HepG2 (cell line): ENCODE measurements around the gene OTUD4. TPM values are rescaled to one million over a fixed set of nuclear protein-coding genes. Genes with fewer than 3 reads are reported as not detected.

Experiments
- ATAC-seq: fragments of 200-7000 bp; cut with Tn5 transposase; 3 replicates; pipeline ENCODE4 v1.9.1; 2020; ENCODE audit warnings: mild to moderate bottlenecking, moderate library complexity
- BruUV-seq: library from RNA; stranded (reverse); fragments of 400-500 nt; replicated peaks from 2 replicates; lab custom pipeline; 2021; lab: Mats Ljungman, UMichigan
- CTCF ChIA-PET: fragments of 300-600 bp; formaldehyde crosslinking; extraction: SDS; loops from one replicate; lab custom pipeline; 2021; ENCODE audit warnings: low total read pairs, inconsistent platforms, low intra/inter-chr PET ratio; lab: Yijun Ruan, JAX
- POLR2A ChIA-PET: fragments of 350-600 bp; sonication (Branson Sonifier 250); formaldehyde crosslinking; loops from one replicate; lab custom pipeline; 2020; ENCODE audit warnings: antibody characterized with exemption, inconsistent platforms; lab: Yijun Ruan, JAX
- DNase-seq: peaks from one replicate; pipeline ENCODE4 v3.0.0-alpha.2; 2015; ENCODE audit warnings: low spot score
- FAIRE-seq: peaks from 3 replicates; lab custom pipeline; 2011; peaks lifted over from hg19 to GRCh38; lab: Jason Lieb, UNC
- H2AFZ ChIP-seq: one replicate; pipeline ENCODE4 v1.6.1; 2011; ENCODE audit warnings: low read length, inconsistent platforms
- H3K27ac ChIP-seq: fragments of 300-600 bp; 3 replicates; pipeline ENCODE4 v1.8.0; 2011; ENCODE audit warnings: mixed run types, mild to moderate bottlenecking, mixed read lengths, low read length, inconsistent platforms; ENCODE audit not compliant: insufficient read depth; ENCODE audit errors: extremely low read length
- H3K27me3 ChIP-seq, 2 experiments: fragments of 200-600 bp in 1 of 2; 2 replicates in 1 of 2; 3 replicates in 1 of 2; pipeline versions ENCODE4 v1.6.0 to v1.8.0; 2011; ENCODE audit warnings: low read length in 2 of 2, mild to moderate bottlenecking in 2 of 2, moderate library complexity in 2 of 2, inconsistent platforms in 1 of 2; ENCODE audit not compliant: insufficient read depth in 2 of 2, control insufficient read depth in 1 of 2
- H3K36me3 ChIP-seq, 2 experiments: fragments of 200-600 bp in 1 of 2; replicated peaks in 1 of 2; 2 replicates in 1 of 2; 3 replicates in 1 of 2; pipeline versions ENCODE4 v1.5.1 to v1.8.0; 2011; ENCODE audit warnings: low read length in 2 of 2, inconsistent platforms in 1 of 2; ENCODE audit not compliant: insufficient read depth in 2 of 2, control insufficient read depth in 1 of 2
- H3K4me1 ChIP-seq: 2 replicates; pipeline ENCODE4 v1.5.1; 2012; ENCODE audit warnings: low read length, inconsistent platforms; ENCODE audit not compliant: insufficient read depth
- H3K4me2 ChIP-seq: 2 replicates; pipeline ENCODE4 v1.6.0; 2011; ENCODE audit warnings: low read depth, low read length, inconsistent platforms
- H3K4me3 ChIP-seq, 3 experiments: fragments of 200-600 bp in 1 of 3; sonication (generic), shearing (Covaris generic) in 1 of 3; replicated peaks in 1 of 3; 2 replicates each; pipeline ENCODE4 v1.5.1; 2011 to 2016; ENCODE audit warnings: low read length in 3 of 3, inconsistent platforms in 2 of 3, low read depth in 2 of 3, mild to moderate bottlenecking in 2 of 3, control low read depth in 1 of 3, mixed read lengths in 1 of 3; ENCODE audit not compliant: insufficient read depth in 1 of 3
- H3K79me2 ChIP-seq: one replicate; pipeline ENCODE4 v1.6.1; 2011; ENCODE audit warnings: low read length, inconsistent platforms; ENCODE audit not compliant: insufficient read depth
- H3K9ac ChIP-seq: 2 replicates; pipeline ENCODE4 v1.6.0; 2011; ENCODE audit warnings: mild to moderate bottlenecking, low read depth, low read length, inconsistent platforms; ENCODE audit not compliant: insufficient read depth
- H3K9me3 ChIP-seq: 2 replicates; pipeline ENCODE4 v1.5.1; 2012; ENCODE audit warnings: mild to moderate bottlenecking, low read length
- H4K20me1 ChIP-seq: 2 replicates; pipeline ENCODE4 v1.6.0; 2011; ENCODE audit warnings: inconsistent platforms, mild to moderate bottlenecking, low read length, moderate library complexity; ENCODE audit not compliant: insufficient read depth
- ESRRA ChIP-seq: sonication (generic); formaldehyde crosslinking; IDR thresholded peaks from 2 replicates; pipeline ENCODE4 v1.5.1; 2020; ENCODE audit warnings: mild to moderate bottlenecking, low read depth, missing genetic modification reagents
- GLI4 ChIP-seq: sonication (generic); formaldehyde crosslinking; IDR thresholded peaks from 2 replicates; pipeline ENCODE4 v1.5.1; 2020; ENCODE audit warnings: missing genetic modification reagents, mild to moderate bottlenecking, moderate library complexity, borderline replicate concordance
- NFYC ChIP-seq: IDR thresholded peaks from 2 replicates; pipeline ENCODE4 v1.6.1; 2016; ENCODE audit warnings: missing genetic modification reagents, missing compliant biosample characterization
- TP53 ChIP-seq: sonication (generic); formaldehyde crosslinking; conservative IDR thresholded peaks from 2 replicates; pipeline ENCODE4 v1.4.0; 2020; ENCODE audit warnings: missing genetic modification reagents
- U2AF2 ChIP-seq: fragments of 200-400 bp; formaldehyde crosslinking; IDR thresholded peaks from 2 replicates; pipeline ENCODE4 v1.6.1; 2017; ENCODE audit warnings: low read depth, mild to moderate bottlenecking, low read length
- ZNF564 ChIP-seq: sonication (generic); formaldehyde crosslinking; IDR thresholded peaks from 2 replicates; pipeline ENCODE4 v1.8.1; 2023; ENCODE audit warnings: mild to moderate bottlenecking, missing genetic modification reagents
- ZNF709 ChIP-seq: sonication (generic); formaldehyde crosslinking; IDR thresholded peaks from 2 replicates; pipeline ENCODE4 v1.5.0; 2020; ENCODE audit warnings: mild to moderate bottlenecking, missing genetic modification reagents
- ZNF724P ChIP-seq: sonication (generic); formaldehyde crosslinking; IDR thresholded peaks from 2 replicates; pipeline ENCODE4 v1.8.0; 2022; ENCODE audit warnings: missing genetic modification reagents, borderline replicate concordance
- WGBS: methylation state at CpG from one replicate; pipeline ENCODE4 v1.1.6; 2017; ENCODE audit warnings: low lambda C conversion rate; 5-methylcytosine and 5-hydroxymethylcytosine counted together
- in situ Hi-C: cut with HindIII; loops from 2 replicates; pipeline ENCODE4 v1.10.0; 2017; ENCODE audit warnings: low pct_unique_long_range_greater_than_20kb; ENCODE audit not compliant: extremely low pct_ligation_motif_present
- intact Hi-C: fragments of 100-400 bp; cut with micrococcal nuclease; formaldehyde crosslinking; loops from one replicate; pipeline ENCODE4 v1.10.0; 2022; ENCODE audit not compliant: unreplicated experiment
- polyA plus RNA-seq, 8 experiments: library from polyadenylated mRNA; depleted of rRNA in 3 of 8; stranded (reverse) in 7 of 8; unstranded in 1 of 8; fragments of >200 nt; fragmentation: Illumina TruSeq in 4 of 8; extraction: Trizol in 4 of 8; gene quantifications; 2 replicates each; pipeline versions ENCODE4 v1.2.1 to v1.2.3, GENCODE V29; 2011 to 2016; ENCODE audit warnings: low read depth in 4 of 8, missing spikeins in 1 of 8, mixed read lengths in 1 of 8; ENCODE audit not compliant: insufficient read depth in 1 of 8
- total RNA-seq, 5 experiments: library from RNA; depleted of rRNA; stranded (reverse); fragments of >200 nt; fragmentation: Illumina TruSeq; extraction: Trizol; gene quantifications; 2 replicates each; pipeline ENCODE4 v1.2.3, GENCODE V29; 2016; ENCODE audit warnings: low read depth in 1 of 5
- TF ChIP-seq, protein P1 (sequence below): sonication (generic); formaldehyde crosslinking; IDR thresholded peaks from 2 replicates; pipeline ENCODE4 v1.4.0; 2020; ENCODE audit warnings: missing genetic modification reagents
- TF ChIP-seq, protein P2 (sequence below): sonication (generic); formaldehyde crosslinking; IDR thresholded peaks from 2 replicates; pipeline ENCODE4 v1.4.0; 2020; ENCODE audit warnings: missing genetic modification reagents
- TF ChIP-seq, protein P3 (sequence below): sonication (generic); formaldehyde crosslinking; IDR thresholded peaks from 2 replicates; pipeline ENCODE4 v1.8.0; 2022; ENCODE audit warnings: low read depth, missing genetic modification reagents
- TF ChIP-seq, protein P4 (sequence below): sonication (generic); formaldehyde crosslinking; IDR thresholded peaks from 2 replicates; pipeline ENCODE4 v1.4.0; 2020; ENCODE audit warnings: missing genetic modification reagents

OTUD4 gene
- total and polyA plus RNA-seq, 2 of the 13 experiments (the other 11 are each of a cell fraction or from before 2014, with no cell fraction given), result 16.1 to 18.0 TPM

DNA sequence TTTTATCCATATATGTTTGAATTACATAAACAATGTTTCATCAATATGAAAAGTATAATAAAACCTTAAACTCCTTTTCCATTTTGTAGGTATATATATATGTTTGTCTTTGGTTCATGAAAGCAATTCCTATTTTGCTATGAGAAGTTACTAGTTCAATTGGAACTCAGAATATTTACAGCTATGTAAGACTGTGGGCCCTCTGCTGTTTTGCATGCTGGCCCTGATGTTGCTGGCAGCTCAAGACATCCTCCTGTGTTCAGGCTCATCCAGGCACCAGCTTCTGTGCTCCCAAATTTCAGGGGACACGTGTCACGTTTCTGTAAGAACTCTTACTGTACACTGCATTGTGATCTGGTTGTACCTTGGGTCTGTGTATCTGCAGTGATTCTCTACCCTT lies 38.7 kb upstream of the OTUD4 start (continued):
- no peak for TF ChIP-seq ZNF724P (CRISPR knock-in tag)
- TF ChIP-seq U2AF2, result no peak
- TF ChIP-seq GLI4 (CRISPR knock-in tag), result no peak
- TF ChIP-seq, protein P1, sequence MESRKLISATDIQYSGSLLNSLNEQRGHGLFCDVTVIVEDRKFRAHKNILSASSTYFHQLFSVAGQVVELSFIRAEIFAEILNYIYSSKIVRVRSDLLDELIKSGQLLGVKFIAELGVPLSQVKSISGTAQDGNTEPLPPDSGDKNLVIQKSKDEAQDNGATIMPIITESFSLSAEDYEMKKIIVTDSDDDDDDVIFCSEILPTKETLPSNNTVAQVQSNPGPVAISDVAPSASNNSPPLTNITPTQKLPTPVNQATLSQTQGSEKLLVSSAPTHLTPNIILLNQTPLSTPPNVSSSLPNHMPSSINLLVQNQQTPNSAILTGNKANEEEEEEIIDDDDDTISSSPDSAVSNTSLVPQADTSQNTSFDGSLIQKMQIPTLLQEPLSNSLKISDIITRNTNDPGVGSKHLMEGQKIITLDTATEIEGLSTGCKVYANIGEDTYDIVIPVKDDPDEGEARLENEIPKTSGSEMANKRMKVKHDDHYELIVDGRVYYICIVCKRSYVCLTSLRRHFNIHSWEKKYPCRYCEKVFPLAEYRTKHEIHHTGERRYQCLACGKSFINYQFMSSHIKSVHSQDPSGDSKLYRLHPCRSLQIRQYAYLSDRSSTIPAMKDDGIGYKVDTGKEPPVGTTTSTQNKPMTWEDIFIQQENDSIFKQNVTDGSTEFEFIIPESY (CRISPR knock-in tag), result no peak
- no peak for TF ChIP-seq TP53

DNA sequence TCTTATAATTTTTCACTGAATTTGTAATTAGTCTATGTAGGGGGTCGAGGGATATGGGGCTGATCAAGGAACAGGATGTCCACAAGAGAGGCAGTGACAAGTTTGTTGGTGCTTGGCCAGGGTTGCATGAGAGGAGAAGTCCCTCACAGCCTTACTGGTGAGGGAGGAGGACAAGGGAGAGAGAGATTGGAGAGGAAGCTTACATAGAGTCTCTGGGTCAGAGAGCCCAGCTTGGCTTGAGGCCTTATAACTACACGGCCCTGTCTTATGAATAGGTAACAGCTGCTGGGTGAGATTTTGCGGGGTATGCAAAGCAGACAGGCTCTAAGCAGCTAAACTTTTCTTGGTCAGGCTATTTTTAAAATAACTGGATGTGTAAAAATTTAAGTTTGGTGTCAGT lies 37.9 kb upstream of the OTUD4 start:
- no TSS peak for BruUV-seq
- in situ Hi-C loops, result loop anchor here (10.0 kb wide), 1 partner anchor 397 kb away; the partner anchor contains the start of gene MMAA
- Histone ChIP-seq H3K79me2 (no peaks in the 10 kb centered on the region), H3K4me1 (no peaks in the 10 kb centered on the region), H3K36me3 (no peaks in the 10 kb centered on the region), H3K9ac (no peak overlapping the region), H3K4me3 (no peak overlapping the region), H2AFZ (no peak overlapping the region), H3K27ac (no peak overlapping the region), H3K27me3 (no peaks in the 10 kb centered on the region; a peak in 2 of 5 replicates), H3K9me3 (no peaks in the 10 kb centered on the region), H4K20me1 (no peaks in the 10 kb centered on the region), H3K4me2 (no peak overlapping the region)
- no peak for DNase-seq
- ChIA-PET CTCF (no interaction called here), POLR2A (no interaction called here)
- no peak for ATAC-seq
- WGBS, result 4% methylated on average over 3 of the region's 3 CpGs
- intact Hi-C loops, result loop anchor here (5.0 to 10.0 kb wide), 2 partner anchors 399 to 527 kb away; partner anchors contain the start of gene MMAA
- no peak for FAIRE-seq
- TF ChIP-seq ZNF564 (CRISPR knock-in tag) (no peak), ZNF709 (CRISPR knock-in tag) (no peak), ESRRA (CRISPR knock-in tag) (no peak), NFYC (no peak)
- TF ChIP-seq, protein P2, sequence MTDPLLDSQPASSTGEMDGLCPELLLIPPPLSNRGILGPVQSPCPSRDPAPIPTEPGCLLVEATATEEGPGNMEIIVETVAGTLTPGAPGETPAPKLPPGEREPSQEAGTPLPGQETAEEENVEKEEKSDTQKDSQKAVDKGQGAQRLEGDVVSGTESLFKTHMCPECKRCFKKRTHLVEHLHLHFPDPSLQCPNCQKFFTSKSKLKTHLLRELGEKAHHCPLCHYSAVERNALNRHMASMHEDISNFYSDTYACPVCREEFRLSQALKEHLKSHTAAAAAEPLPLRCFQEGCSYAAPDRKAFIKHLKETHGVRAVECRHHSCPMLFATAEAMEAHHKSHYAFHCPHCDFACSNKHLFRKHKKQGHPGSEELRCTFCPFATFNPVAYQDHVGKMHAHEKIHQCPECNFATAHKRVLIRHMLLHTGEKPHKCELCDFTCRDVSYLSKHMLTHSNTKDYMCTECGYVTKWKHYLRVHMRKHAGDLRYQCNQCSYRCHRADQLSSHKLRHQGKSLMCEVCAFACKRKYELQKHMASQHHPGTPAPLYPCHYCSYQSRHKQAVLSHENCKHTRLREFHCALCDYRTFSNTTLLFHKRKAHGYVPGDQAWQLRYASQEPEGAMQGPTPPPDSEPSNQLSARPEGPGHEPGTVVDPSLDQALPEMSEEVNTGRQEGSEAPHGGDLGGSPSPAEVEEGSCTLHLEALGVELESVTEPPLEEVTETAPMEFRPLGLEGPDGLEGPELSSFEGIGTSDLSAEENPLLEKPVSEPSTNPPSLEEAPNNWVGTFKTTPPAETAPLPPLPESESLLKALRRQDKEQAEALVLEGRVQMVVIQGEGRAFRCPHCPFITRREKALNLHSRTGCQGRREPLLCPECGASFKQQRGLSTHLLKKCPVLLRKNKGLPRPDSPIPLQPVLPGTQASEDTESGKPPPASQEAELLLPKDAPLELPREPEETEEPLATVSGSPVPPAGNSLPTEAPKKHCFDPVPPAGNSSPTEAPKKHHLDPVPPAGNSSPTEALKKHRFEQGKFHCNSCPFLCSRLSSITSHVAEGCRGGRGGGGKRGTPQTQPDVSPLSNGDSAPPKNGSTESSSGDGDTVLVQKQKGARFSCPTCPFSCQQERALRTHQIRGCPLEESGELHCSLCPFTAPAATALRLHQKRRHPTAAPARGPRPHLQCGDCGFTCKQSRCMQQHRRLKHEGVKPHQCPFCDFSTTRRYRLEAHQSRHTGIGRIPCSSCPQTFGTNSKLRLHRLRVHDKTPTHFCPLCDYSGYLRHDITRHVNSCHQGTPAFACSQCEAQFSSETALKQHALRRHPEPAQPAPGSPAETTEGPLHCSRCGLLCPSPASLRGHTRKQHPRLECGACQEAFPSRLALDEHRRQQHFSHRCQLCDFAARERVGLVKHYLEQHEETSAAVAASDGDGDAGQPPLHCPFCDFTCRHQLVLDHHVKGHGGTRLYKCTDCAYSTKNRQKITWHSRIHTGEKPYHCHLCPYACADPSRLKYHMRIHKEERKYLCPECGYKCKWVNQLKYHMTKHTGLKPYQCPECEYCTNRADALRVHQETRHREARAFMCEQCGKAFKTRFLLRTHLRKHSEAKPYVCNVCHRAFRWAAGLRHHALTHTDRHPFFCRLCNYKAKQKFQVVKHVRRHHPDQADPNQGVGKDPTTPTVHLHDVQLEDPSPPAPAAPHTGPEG (CRISPR knock-in tag), result no peak
- TF ChIP-seq, protein P3, sequence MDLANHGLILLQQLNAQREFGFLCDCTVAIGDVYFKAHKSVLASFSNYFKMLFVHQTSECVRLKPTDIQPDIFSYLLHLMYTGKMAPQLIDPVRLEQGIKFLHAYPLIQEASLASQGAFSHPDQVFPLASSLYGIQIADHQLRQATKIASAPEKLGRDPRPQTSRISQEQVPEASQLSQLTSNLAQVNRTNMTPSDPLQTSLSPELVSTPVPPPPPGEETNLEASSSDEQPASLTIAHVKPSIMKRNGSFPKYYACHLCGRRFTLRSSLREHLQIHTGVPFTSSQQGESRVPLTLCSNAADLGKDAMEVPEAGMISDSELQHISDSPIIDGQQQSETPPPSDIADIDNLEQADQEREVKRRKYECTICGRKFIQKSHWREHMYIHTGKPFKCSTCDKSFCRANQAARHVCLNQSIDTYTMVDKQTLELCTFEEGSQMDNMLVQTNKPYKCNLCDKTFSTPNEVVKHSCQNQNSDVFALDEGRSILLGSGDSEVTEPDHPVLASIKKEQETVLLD (CRISPR knock-in tag), result no peak
- TF ChIP-seq, protein P4, sequence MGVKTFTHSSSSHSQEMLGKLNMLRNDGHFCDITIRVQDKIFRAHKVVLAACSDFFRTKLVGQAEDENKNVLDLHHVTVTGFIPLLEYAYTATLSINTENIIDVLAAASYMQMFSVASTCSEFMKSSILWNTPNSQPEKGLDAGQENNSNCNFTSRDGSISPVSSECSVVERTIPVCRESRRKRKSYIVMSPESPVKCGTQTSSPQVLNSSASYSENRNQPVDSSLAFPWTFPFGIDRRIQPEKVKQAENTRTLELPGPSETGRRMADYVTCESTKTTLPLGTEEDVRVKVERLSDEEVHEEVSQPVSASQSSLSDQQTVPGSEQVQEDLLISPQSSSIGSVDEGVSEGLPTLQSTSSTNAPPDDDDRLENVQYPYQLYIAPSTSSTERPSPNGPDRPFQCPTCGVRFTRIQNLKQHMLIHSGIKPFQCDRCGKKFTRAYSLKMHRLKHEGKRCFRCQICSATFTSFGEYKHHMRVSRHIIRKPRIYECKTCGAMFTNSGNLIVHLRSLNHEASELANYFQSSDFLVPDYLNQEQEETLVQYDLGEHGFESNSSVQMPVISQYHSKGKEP, result no peak
